Osteoblast (primary cell): Measurements from ENCODE around the gene TCF12. TPM values are rescaled to one million over a fixed set of nuclear protein-coding genes. Genes with fewer than 3 reads are reported as not detected.

Source experiments
- DNase-seq: peaks from one replicate; pipeline ENCODE4 v3.0.0; 2011; ENCODE audit warnings: low spot score, mixed read lengths; ENCODE audit not compliant: insufficient read length; ENCODE audit errors: missing footprints
- H2AFZ ChIP-seq: 2 replicates; pipeline ENCODE4 v1.6.0; 2011; ENCODE audit warnings: mild to moderate bottlenecking, low read length
- H3K27ac ChIP-seq: 2 replicates; pipeline ENCODE4 v1.5.1; 2011; ENCODE audit warnings: mild to moderate bottlenecking, low read depth, low read length, moderate library complexity
- H3K27me3 ChIP-seq: 2 replicates; pipeline ENCODE4 v1.6.0; 2012; ENCODE audit warnings: mild to moderate bottlenecking, control low read depth, inconsistent platforms, low read length, moderate library complexity; ENCODE audit not compliant: insufficient read depth
- H3K36me3 ChIP-seq: 2 replicates; pipeline ENCODE4 v1.5.1; 2011; ENCODE audit warnings: mild to moderate bottlenecking, low read length, control low read depth, moderate library complexity; ENCODE audit not compliant: insufficient read depth
- H3K4me1 ChIP-seq: 2 replicates; pipeline ENCODE4 v1.5.1; 2011; ENCODE audit warnings: mild to moderate bottlenecking, low read length, control low read depth, moderate library complexity; ENCODE audit not compliant: insufficient read depth
- H3K4me2 ChIP-seq: 2 replicates; pipeline ENCODE4 v1.6.0; 2011; ENCODE audit warnings: mild to moderate bottlenecking, low read length; ENCODE audit not compliant: insufficient read depth
- H3K4me3 ChIP-seq: fragments of 200-600 bp; sonication (generic); 3 replicates; pipeline ENCODE4 v1.5.1; 2012; ENCODE audit warnings: mild to moderate bottlenecking, low read length, inconsistent platforms; ENCODE audit not compliant: insufficient read depth
- H3K79me2 ChIP-seq: 2 replicates; pipeline ENCODE4 v1.6.0; 2012; ENCODE audit warnings: mild to moderate bottlenecking, low read length, control low read depth, inconsistent platforms; ENCODE audit not compliant: insufficient read depth
- H3K9me3 ChIP-seq: 2 replicates; pipeline ENCODE4 v1.5.1; 2011; ENCODE audit warnings: low read depth, low read length, control low read depth
- H4K20me1 ChIP-seq: 2 replicates; pipeline ENCODE4 v1.6.0; 2012; ENCODE audit warnings: mild to moderate bottlenecking, low read length, control low read depth; ENCODE audit not compliant: insufficient read depth
- total RNA-seq: library from RNA; depleted of rRNA; stranded (reverse); fragments of >200 nt; gene quantifications from 2 replicates; pipeline ENCODE4 v1.2.3, GENCODE V29; 2012
- TF ChIP-seq, protein P1 (sequence below): IDR thresholded peaks from 2 replicates; pipeline ENCODE4 v1.5.1; 2011; ENCODE audit warnings: mild to moderate bottlenecking, low read depth, low read length, moderate library complexity; ENCODE audit errors: extremely low read depth

Gene TCF12
- total RNA-seq, 1 donor: 86.5 TPM

DNA sequence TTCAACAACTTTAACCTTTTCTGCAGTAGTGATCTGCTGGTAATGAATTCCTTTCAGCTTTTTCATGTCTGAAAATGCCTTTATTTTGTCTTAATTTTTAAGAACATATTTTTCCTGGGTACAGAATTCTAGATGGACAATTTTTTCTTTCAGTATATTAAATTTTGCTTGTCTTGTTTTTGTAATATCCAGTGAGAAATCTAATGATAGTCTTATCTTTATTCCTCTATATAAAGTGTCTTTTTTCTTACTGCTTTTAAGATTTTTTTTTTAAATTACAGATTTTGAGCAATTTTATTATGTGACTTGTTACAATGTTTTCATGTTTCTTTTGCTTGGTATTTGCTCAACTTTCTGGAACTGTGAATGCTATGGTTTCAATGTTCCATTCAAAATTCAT, 38.1 kb downstream of the TCF12 start:
- TF ChIP-seq, protein P1, sequence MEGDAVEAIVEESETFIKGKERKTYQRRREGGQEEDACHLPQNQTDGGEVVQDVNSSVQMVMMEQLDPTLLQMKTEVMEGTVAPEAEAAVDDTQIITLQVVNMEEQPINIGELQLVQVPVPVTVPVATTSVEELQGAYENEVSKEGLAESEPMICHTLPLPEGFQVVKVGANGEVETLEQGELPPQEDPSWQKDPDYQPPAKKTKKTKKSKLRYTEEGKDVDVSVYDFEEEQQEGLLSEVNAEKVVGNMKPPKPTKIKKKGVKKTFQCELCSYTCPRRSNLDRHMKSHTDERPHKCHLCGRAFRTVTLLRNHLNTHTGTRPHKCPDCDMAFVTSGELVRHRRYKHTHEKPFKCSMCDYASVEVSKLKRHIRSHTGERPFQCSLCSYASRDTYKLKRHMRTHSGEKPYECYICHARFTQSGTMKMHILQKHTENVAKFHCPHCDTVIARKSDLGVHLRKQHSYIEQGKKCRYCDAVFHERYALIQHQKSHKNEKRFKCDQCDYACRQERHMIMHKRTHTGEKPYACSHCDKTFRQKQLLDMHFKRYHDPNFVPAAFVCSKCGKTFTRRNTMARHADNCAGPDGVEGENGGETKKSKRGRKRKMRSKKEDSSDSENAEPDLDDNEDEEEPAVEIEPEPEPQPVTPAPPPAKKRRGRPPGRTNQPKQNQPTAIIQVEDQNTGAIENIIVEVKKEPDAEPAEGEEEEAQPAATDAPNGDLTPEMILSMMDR: no peak
- H3K4me1 ChIP-seq: no peaks in the 10 kb centered on the region
- H3K4me3 ChIP-seq: no peak overlapping the region
- no peak for DNase-seq
- H4K20me1 ChIP-seq: peaks cover 33% of the 10 kb centered on the region
- no peaks in the 10 kb centered on the region for H3K36me3 ChIP-seq
- no peak overlapping the region for H3K4me2 ChIP-seq
- no peak overlapping the region for H2AFZ ChIP-seq
- no peak overlapping the region for H3K27ac ChIP-seq
- no peaks in the 10 kb centered on the region for H3K9me3 ChIP-seq
- no peaks in the 10 kb centered on the region for H3K27me3 ChIP-seq
- H3K79me2 ChIP-seq: peaks cover 94% of the 10 kb centered on the region

DNA sequence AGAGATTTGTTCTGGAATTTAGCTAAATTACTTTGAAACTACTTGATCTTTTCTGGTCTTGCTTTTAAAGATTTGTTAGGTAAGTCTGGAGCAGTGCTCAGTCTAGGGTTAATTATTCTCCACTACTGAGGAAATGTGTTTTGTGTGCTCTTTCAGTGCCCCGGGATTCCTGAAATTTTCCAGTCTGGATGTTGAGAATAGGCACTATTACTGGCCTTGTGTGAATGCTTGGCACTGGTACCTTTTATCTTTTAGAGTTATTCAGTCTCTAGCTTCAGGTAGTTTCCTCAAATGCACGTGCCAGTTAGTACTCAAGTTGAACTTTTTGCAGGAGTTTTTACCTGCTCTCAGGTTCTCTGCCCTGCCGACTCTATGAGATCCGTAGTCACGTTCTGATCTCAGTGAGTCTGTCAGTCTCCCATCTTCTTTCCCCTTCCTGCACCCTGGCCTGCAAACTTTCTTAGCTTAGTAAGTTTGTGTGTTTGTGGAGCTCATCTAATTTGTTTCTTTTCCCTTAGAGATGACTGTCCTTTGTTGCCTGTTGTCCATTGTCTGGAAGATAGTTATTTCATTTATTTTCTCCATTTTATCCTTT, 39.5 kb downstream of the TCF12 start:
- Histone ChIP-seq H3K9me3 (no peaks in the 10 kb centered on the region), H4K20me1 (peaks cover 36% of the 10 kb centered on the region), H3K4me1 (no peaks in the 10 kb centered on the region), H2AFZ (no peak overlapping the region), H3K79me2 (peaks cover 91% of the 10 kb centered on the region), H3K27ac (no peak overlapping the region), H3K4me2 (no peak overlapping the region), H3K36me3 (no peaks in the 10 kb centered on the region), H3K27me3 (no peaks in the 10 kb centered on the region), H3K4me3 (no peak overlapping the region)
- TF ChIP-seq, protein P1: no peak
- no peak for DNase-seq

- Histone ChIP-seq H3K27ac (no peak overlapping the region), H3K4me2 (no peak overlapping the region), H3K36me3 (no peaks in the 10 kb centered on the region), H3K9me3 (no peaks in the 10 kb centered on the region), H3K27me3 (no peaks in the 10 kb centered on the region), H2AFZ (no peak overlapping the region), H4K20me1 (peaks cover 44% of the 10 kb centered on the region), H3K4me3 (no peak overlapping the region), H3K4me1 (no peaks in the 10 kb centered on the region), H3K79me2 (peaks cover 93% of the 10 kb centered on the region)
- no peak for DNase-seq
- TF ChIP-seq, protein P1: no peak
Observed at GRCh38 chr15:56959318-56959648, 40.8 kb downstream of the TCF12 start.

GRCh38 chr15:56960116-56960515, 41.7 kb downstream of the TCF12 start:
- no peak for DNase-seq
- peaks cover 93% of the 10 kb centered on the region for H3K79me2 ChIP-seq
- no peaks in the 10 kb centered on the region for H3K27me3 ChIP-seq
- H3K9me3 ChIP-seq: no peaks in the 10 kb centered on the region
- no peaks in the 10 kb centered on the region for H3K36me3 ChIP-seq
- no peaks in the 10 kb centered on the region for H3K4me1 ChIP-seq
- H4K20me1 ChIP-seq: peaks cover 52% of the 10 kb centered on the region
- H3K4me2 ChIP-seq: no peak overlapping the region
- H3K27ac ChIP-seq: no peak overlapping the region
- no peak overlapping the region for H3K4me3 ChIP-seq
- H2AFZ ChIP-seq: no peak overlapping the region
- TF ChIP-seq, protein P1: no peak
